Body of pancreas (tissue), 4 donors: ENCODE measurements around the gene NAB1. TPM values are rescaled to one million over a fixed set of nuclear protein-coding genes. Genes with fewer than 3 reads are reported as not detected.
A peak's percentile ranks its signal among the peaks of the same experiment; 100 is the strongest.

ENCODE experiments used
- ATAC-seq: fragments of 150-250 bp; one replicate; pipeline ENCODE4 v1.9.1; 2016
- DNase-seq, 4 donors: peaks; one replicate each; pipeline ENCODE4 v3.0.0-alpha.2; 2019
- H3K27ac ChIP-seq, 4 donors: fragments of 200-600 bp; sonication (generic); 1 replicate in 3 of 4; 2 replicates in 1 of 4; pipeline versions ENCODE4 v1.5.1 to v1.6.1; 2016 to 2019; ENCODE audit warnings: mild to moderate bottlenecking in 1 of 4, mixed read lengths in 1 of 4, moderate library complexity in 1 of 4
- H3K27me3 ChIP-seq, 2 donors: fragments of 200-600 bp; sonication (generic); one replicate each; pipeline ENCODE4 v1.6.0; 2016; ENCODE audit warnings: mild to moderate bottlenecking in 1 of 2
- H3K36me3 ChIP-seq, 2 donors: fragments of 200-600 bp; sonication (generic); replicated peaks in 1 of 2; 2 replicates each; pipeline ENCODE4 v1.5.1; 2016; ENCODE audit warnings: low read depth in 2 of 2; ENCODE audit not compliant: insufficient read depth in 1 of 2
- H3K4me1 ChIP-seq: fragments of 200-600 bp; sonication (generic); one replicate; pipeline ENCODE4 v1.6.0; 2016
- H3K4me3 ChIP-seq, 2 donors: fragments of 200-600 bp; sonication (generic); 1 replicate in 1 of 2; 2 replicates in 1 of 2; pipeline ENCODE4 v1.5.1; 2016 to 2019
- H3K9me3 ChIP-seq, 3 donors: fragments of 200-600 bp; sonication (generic); 1 replicate in 2 of 3; 2 replicates in 1 of 3; pipeline ENCODE4 v1.5.1; 2016
- CTCF ChIP-seq, 7 experiments: fragments of 450-650 bp in 4 of 7; fragments of 200-600 bp in 3 of 7; sonication (generic) in 3 of 7; IDR thresholded peaks; one replicate each; pipeline ENCODE4 v1.5.1; 2016 to 2019; ENCODE audit warnings: antibody characterized with exemption in 7 of 7
- POLR2A ChIP-seq, 3 donors: fragments of 450-650 bp; IDR thresholded peaks; one replicate each; pipeline ENCODE4 v1.6.1; 2016; ENCODE audit warnings: antibody characterized with exemption in 3 of 3, mild to moderate bottlenecking in 2 of 3
- WGBS, 2 donors: methylation state at CpG; one replicate each; pipeline ENCODE4 v1.1.5; 2017; 5-methylcytosine and 5-hydroxymethylcytosine counted together
- intact Hi-C: fragments of 100-400 bp; cut with DNase I; formaldehyde crosslinking; loops from one replicate; pipeline ENCODE4 v1.15.1; 2023
- total RNA-seq, 2 donors: library from RNA; depleted of rRNA; stranded (reverse); fragments of >200 nt; gene quantifications; one replicate each; pipeline ENCODE4 v1.1.0, GENCODE V29; 2016

The NAB1 gene
- total RNA-seq, 2 donors from 2014 or later = 19.8 to 30.1 TPM

DNA sequence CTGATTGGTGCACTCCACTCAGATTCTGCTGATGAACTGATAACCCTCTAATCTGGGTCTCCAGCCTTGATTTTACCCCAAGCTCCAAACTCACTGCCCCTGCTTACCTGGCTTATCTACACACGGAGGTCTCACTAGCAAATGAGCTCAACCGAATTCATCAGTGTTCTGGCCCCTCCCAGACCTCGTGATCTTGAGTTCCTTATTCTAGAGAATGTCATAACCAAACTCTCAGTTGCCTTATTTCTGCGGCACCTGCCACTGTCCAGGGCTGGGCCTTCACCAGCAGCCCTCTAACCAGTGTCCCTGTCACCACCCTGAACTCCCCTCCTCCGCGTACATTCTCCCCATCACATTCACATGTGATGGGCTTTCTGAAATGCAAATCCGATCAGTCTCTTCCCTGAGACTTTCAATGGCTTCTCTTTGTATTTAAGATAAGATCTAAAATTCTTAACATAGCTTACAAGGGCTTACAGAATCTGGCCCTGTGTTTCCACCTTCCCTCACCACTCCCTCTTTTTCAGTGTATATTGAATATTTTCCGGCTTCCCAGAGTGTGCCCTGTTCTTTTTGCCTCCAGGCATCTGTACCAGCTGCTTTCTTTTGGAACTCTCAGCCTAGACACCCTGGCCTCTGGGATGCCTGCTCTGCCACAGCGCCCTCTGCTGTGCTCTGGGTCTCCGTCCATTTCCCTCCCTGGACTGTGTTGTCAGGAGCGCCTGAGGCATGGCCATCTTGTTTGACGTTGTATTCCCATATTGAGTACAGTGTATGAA is 31.1 kb downstream of the NAB1 start:
- H3K4me3 ChIP-seq = no peak overlapping the region
- no peak overlapping the region for H3K27ac ChIP-seq
- TF ChIP-seq CTCF (IDR thresholded peaks at IDR 0.05) (peak; percentile 15 to 58 (median 50)), POLR2A (IDR thresholded peaks at IDR 0.05) (no peak)
- intact Hi-C loops = no loop called here
- WGBS, 2 donors = 79 to 86% methylated on average over 12 of the region's 12 CpGs
- no peaks in the 10 kb centered on the region for H3K9me3 ChIP-seq
- H3K27me3 ChIP-seq = no peaks in the 10 kb centered on the region
- no peaks in the 10 kb centered on the region for H3K4me1 ChIP-seq
- peak; percentile 20 to 71 (median 56) for DNase-seq
- peak; percentile 85 for ATAC-seq
- peaks cover 0 to under 1% of the 10 kb centered on the region in 2 donors for H3K36me3 ChIP-seq

DNA sequence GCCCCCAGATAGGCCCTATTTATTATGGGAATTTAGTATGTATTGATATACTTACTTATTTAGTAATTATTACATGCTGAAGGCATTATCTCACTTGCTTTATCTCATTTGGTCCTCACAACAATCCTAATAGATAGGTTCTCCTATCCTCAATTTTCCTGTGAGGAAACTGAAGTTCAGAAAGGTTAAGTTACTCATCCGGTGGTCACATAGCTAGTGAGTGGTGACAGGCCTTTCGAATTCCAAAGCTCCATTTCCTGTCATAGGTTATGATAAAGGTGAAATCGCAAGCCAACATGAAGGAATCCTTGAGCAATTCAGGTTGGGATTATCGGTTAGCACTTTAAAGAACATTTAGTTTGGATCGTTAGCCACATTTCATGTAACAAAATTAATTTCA is 33.3 kb downstream of the NAB1 start:
- intact Hi-C loops = no loop called here
- Histone ChIP-seq H3K36me3 (peaks cover 0 to 3% of the 10 kb centered on the region in 2 donors), H3K27me3 (no peaks in the 10 kb centered on the region), H3K4me1 (no peaks in the 10 kb centered on the region), H3K4me3 (no peak overlapping the region), H3K9me3 (no peaks in the 10 kb centered on the region), H3K27ac (no peak overlapping the region)
- WGBS, 2 donors = 87 to 89% methylated on average over 5 of the region's 5 CpGs
- no peak for TF ChIP-seq POLR2A (IDR thresholded peaks at IDR 0.05)
- no peak for TF ChIP-seq CTCF (IDR thresholded peaks at IDR 0.05)
- no peak for DNase-seq
- ATAC-seq = no peak

GRCh38 chr2:190683802-190684201 is 34.9 kb downstream of the NAB1 start:
- ATAC-seq (peak; percentile 45), DNase-seq (no peak)
- H3K36me3 ChIP-seq = peaks cover 0 to 5% of the 10 kb centered on the region in 2 donors
- H3K27ac ChIP-seq = peak overlapping the region in 1 of 4 donors; percentile 21
- no peaks in the 10 kb centered on the region for H3K4me1 ChIP-seq
- H3K27me3 ChIP-seq = no peaks in the 10 kb centered on the region
- no peak for TF ChIP-seq POLR2A (IDR thresholded peaks at IDR 0.05)
- intact Hi-C loops = no loop called here
- no peaks in the 10 kb centered on the region for H3K9me3 ChIP-seq
- 30 to 34% methylated on average over 3 of the region's 3 CpGs for WGBS, 2 donors
- no peak overlapping the region for H3K4me3 ChIP-seq

- DNase-seq (no peak), ATAC-seq (no peak)
- WGBS, 2 donors = 77 to 85% methylated on average over 2 of the region's 2 CpGs
- intact Hi-C loops = no loop called here
- no peaks in the 10 kb centered on the region for H3K4me1 ChIP-seq
- H3K36me3 ChIP-seq = peaks cover 0 to 5% of the 10 kb centered on the region in 2 donors
- no peak overlapping the region for H3K27ac ChIP-seq
- H3K27me3 ChIP-seq = no peaks in the 10 kb centered on the region
- no peak overlapping the region for H3K4me3 ChIP-seq
- TF ChIP-seq CTCF (IDR thresholded peaks at IDR 0.05) (no peak), POLR2A (IDR thresholded peaks at IDR 0.05) (no peak)
- H3K9me3 ChIP-seq = no peaks in the 10 kb centered on the region
Measured at GRCh38 chr2:190684931-190685330, 36.0 kb downstream of the NAB1 start.

DNA sequence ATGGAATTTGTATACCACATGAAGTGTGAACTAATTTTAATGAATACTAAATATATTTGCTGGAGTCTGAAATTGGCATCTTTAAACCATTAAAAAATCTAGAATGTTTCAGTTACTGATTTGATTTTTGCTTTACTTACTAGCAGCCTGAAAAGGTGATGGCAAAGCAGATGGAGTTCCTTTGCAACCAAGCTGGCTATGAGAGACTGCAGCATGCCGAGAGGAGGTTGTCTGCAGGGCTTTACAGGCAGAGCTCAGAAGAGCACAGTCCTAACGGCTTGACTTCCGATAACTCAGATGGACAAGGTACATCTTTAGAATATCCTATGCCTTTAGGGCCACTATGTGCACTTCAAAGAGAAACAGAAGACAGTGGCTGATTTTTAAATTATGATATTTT is 36.5 kb downstream of the NAB1 start:
- Histone ChIP-seq H3K27ac (no peak overlapping the region), H3K4me3 (no peak overlapping the region), H3K27me3 (no peaks in the 10 kb centered on the region), H3K9me3 (no peaks in the 10 kb centered on the region), H3K4me1 (no peaks in the 10 kb centered on the region), H3K36me3 (peaks cover 0 to 5% of the 10 kb centered on the region in 2 donors)
- ATAC-seq (no peak), DNase-seq (no peak)
- WGBS, 2 donors = 97 to 100% methylated on average over 3 of the region's 3 CpGs
- TF ChIP-seq POLR2A (IDR thresholded peaks at IDR 0.05) = no peak
- no peak for TF ChIP-seq CTCF (IDR thresholded peaks at IDR 0.05)
- intact Hi-C loops = no loop called here
